GM19324 (cell line): ENCODE data around the gene HDAC4.

Experiments used
- ATAC-seq: cut with Tn5 transposase; IDR thresholded peaks from one replicate; pipeline ENCODE4 v1.9.1; 2021; ENCODE audit warnings: mild to moderate bottlenecking, moderate library complexity; ENCODE audit not compliant: unreplicated experiment, low FRiP score

Gene HDAC4

GRCh38 chr2:239013678-239013976 lies 387.2 kb downstream of the HDAC4 start:
- ATAC-seq, result no peak

DNA sequence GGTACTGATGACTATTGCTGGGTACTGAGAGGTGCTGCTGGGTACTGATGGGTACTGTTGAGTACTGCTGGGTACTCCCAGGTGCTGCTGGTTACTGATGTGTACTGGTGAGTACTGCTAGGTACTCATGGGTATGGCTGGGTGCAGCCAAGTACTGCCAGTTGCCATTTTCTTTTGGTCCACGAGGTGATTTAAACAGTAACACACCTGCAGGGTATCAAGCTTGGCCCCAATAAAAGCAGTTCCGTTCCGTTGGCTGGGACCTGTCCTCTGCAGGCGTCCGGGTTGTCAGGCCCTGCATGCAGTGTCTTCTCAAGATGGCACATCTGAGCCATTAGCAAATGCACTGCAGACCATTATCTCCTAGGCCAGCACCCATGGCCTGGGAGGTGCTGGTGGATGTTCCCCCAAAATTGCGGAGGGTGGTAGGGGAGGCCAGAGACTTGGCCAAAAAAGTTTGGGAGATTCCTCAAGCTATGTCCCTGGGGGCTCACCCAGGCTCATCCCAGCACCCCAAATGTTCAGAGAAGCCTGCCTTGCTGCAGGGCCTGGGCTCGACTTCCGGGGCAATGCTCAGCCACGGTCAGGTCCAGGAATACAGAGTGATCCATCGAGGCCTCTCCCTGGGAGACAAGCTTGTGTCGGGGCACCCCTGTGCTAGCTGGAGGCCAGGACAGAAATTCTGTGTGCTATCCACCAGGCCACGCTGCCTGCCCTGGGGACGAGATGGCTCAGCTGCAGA lies 387.7 kb downstream of the HDAC4 start:
- no peak for ATAC-seq

DNA sequence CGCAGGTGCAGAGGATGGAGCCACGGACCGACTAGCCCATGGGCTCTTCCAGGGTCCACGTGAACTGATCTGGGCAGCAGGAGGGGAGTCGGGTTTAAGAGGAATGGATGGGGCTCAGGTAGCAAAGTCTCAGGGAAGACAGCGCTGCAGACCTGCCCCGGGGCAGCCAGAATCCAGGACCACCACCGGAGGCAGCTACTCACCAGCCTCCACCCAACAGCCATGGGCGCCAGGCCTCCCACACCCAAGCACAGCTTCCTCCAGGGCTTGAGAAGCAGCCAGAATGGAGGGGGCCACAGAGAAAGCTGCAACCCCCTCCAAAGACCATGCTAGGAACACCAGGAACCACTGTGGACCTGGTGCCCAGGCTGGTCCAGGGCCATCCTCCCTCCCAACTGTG lies 388.6 kb downstream of the HDAC4 start:
- no peak for ATAC-seq

GRCh38 chr2:239009589-239009961 lies 391.2 kb downstream of the HDAC4 start:
- no peak for ATAC-seq

DNA sequence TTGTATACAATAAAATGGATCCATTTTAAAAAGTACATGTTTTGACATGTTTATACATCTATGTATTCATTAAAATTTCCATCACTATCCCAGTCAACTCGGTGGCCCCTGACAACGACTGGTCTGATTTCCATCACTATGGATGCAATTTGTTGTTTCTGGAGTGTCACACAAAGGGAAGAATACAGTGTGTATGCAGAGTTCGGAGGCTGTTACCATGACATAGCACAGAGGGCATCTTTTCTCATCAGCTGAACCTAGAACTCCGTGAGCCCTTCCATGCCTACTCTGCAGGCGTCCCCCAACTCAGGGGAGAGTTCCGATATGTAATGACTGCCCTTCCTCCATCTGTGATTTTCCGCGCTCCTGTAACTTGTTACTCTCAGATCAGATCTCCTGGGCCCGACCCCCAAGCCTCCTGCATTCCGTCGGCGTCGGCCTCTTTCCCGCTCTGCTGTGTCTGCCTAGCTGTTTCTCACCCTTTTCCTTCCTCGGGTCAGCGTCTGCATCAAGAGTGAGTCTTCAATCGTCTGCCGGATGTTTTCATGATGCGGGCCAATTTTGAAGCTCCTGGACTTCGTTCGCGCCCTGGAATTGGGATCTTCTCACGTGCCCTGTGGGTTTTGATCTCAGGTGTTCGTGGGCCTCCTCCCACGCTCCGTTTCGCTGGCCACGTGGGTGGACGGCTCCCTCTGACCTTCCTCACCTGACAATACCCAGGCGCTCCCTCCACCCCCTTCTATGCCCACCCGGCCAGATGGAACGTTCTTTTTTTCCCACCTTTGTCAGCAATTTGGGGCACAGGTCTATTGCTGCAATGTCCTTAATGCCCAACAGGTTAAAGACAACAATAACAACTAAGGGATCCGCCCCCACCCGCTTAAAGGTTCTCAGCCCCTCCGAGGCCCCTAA lies 391.9 kb downstream of the HDAC4 start:
- ATAC-seq, result no peak

DNA sequence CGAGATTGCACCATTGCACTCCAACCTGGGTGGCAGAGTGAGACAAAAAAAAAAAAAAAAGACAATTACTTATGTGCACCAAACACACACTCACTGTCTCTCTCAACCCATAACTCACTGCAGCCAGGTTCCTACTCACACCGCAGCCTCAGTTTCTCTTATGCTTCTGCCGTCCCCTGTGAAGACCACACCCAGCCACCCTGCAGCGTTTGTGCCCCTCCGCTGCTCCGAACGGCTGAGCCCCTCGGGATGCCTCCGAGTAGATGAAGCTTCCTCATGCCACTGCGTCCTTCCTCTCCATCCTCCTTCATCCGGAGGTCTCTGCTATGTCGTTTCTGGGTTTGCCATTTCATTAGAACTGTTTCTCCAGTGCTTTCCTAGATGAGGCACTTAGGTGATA lies 392.8 kb downstream of the HDAC4 start:
- no peak for ATAC-seq

- no peak for ATAC-seq
Measured at GRCh38 chr2:239006622-239007285, 394.1 kb downstream of the HDAC4 start.

DNA sequence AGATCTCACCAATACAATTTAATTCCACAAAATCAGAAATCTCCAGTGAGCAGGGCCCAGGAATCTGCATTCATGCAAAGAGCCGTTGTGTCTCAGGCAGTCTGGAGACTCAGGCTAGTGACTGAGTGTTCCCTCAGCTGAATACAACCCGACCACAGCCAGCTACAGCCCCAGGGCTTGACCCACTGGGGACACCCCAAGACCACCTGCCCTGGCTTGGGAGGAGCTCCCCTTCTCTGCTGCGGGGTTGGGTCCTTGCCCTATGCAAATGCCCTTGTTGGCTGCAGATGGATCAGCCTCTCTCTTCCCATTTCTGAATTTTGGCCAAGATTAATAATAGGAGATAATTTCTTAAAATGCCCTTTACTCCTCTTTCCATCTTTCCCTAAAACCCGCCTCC lies 395.2 kb downstream of the HDAC4 start:
- no peak for ATAC-seq

DNA sequence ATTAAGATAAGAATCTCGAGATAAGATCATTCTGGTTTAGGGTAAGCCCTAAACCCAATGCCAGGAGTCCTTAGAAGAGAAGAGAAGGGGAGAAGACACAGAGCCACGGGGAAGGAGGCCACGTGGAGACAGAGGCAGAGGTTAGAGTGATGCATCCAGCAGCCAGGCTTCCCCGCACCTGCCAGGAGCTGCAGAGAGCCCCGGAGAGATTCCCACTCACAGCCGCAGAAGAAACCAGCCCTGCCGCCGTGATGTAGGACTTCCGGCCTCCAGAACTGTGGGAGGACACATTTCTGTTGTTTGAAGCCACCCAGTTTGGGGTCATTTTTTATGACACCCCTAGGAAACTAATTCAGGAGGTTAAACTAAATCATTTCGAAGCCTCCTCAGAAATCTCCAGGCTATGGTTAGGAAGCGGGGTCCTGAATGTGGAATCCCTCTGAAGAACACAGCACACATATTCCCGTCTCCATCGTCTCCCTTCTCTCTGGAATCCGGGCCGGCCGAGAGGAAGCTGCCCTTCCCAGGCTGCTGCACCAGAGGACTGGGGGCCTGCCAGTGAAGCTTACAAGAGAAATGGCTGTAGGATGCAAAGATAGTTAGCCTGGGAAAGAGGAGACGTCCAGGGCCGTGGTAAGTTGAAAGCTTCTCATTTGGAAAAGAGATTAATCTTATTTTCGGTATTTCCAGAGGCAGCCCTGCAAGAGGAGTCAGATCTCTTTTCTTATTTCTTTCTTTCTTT lies 396.4 kb downstream of the HDAC4 start:
- no peak for ATAC-seq

GRCh38 chr2:239003624-239004273 lies 397.1 kb downstream of the HDAC4 start:
- ATAC-seq, result no peak

DNA sequence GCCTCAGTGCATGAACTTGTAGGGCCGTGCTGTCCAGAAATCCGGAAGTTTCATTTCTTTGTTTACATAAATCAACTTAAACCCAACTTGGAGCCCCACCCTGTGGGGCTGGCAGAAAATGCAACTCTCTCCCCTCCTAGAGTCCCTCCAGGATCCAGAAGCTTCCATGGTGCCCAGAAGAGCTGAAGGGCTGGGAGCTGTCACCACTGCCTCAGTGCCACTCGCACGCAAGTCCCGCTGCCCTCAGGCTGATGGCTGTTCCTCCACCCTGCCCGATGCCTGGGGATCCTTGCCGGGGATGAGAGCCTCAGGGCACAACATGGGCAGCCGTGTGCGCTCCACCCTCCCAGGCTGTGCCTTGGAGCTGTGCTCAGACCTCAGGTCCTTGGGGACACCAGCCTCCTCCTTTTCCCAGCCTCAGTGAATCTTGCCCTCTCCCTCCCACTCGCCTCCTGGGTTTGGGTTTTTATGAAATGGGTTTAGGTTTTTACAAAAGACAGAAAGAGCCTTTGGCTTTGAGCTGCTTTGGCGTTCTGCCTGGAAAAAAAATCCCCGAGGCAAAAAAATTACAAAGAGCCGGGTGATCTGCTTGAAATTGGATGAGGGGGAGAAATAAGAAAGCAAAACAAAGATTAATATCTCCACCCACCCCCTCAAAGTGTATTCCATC lies 397.7 kb downstream of the HDAC4 start:
- no peak for ATAC-seq

- ATAC-seq, result no peak
Measured at GRCh38 chr2:239002591-239002953, 398.2 kb downstream of the HDAC4 start.

GRCh38 chr2:239001794-239002193 lies 399.0 kb downstream of the HDAC4 start:
- ATAC-seq, result no peak

DNA sequence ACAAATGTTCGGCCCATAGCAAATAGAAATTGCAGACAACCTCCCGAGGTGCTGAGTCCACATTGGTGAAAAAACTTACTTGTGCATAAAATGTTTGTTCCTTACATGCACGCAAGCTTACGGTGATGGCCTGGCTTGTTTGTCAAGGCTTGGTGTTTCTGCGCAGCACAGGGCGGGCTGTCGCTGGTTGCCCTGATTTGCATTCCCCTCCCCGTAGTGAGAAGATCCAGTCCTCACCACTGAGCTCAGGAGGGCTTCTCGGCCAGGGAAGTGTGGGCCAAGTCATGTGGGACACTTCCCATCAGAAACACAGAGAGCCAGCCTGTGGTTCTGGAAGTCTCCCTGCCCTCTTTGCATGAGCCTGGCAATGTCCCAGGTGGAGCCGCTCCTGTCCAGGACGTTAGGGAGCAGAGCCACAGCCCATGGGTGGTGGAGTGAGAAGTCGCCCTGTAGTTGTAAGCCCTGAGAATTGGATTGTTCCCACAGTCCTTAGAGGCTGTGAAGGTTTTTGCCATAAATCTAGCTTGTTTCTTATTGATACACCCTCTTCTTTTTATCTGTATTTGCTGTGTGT lies 400.2 kb downstream of the HDAC4 start:
- no peak for ATAC-seq

GRCh38 chr2:239000089-239000488 lies 400.7 kb downstream of the HDAC4 start:
- no peak for ATAC-seq

- no peak for ATAC-seq
Measured at GRCh38 chr2:238999291-238999741, 401.5 kb downstream of the HDAC4 start.

GRCh38 chr2:238998801-238999200 lies 402.0 kb downstream of the HDAC4 start:
- no peak for ATAC-seq
